GM19438 (cell line): ENCODE data around the gene RASSF5.
A peak's percentile ranks its signal among the peaks of the same experiment; 100 is the strongest.

Source experiments
- ATAC-seq: cut with Tn5 transposase; IDR thresholded peaks from one replicate; pipeline ENCODE4 v1.9.1; 2021; ENCODE audit warnings: low read depth; ENCODE audit not compliant: unreplicated experiment

RASSF5 gene

GRCh38 chr1:206495493-206496046, 11.8 kb upstream of the RASSF5 start:
- no peak for ATAC-seq

DNA sequence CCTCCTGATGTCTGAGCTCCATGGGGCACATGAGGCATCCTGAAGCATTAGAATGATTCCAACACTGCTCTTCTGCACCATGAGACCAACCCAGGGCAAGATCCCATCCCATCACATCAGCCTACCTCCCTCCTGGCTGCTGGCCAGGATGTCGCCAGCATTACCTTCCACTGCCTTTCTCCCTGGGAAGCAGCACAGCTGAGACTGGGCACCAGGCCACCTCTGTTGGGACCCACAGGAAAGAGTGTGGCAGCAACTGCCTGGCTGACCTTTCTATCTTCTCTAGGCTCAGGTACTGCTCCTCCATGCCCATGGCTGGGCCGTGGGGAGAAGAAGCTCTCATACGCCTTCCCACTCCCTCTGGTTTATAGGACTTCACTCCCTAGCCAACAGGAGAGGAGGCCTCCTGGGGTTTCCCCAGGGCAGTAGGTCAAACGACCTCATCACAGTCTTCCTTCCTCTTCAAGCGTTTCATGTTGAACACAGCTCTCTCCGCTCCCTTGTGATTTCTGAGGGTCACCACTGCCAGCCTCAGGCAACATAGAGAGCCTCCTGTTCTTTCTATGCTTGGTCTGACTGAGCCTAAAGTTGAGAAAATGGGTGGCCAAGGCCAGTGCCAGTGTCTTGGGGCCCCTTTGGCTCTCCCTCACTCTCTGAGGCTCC, 11.1 kb upstream of the RASSF5 start:
- peak; percentile 52 for ATAC-seq

GRCh38 chr1:206497363-206497762, 10.0 kb upstream of the RASSF5 start:
- no peak for ATAC-seq

GRCh38 chr1:206497774-206498173, 9.6 kb upstream of the RASSF5 start:
- no peak for ATAC-seq

DNA sequence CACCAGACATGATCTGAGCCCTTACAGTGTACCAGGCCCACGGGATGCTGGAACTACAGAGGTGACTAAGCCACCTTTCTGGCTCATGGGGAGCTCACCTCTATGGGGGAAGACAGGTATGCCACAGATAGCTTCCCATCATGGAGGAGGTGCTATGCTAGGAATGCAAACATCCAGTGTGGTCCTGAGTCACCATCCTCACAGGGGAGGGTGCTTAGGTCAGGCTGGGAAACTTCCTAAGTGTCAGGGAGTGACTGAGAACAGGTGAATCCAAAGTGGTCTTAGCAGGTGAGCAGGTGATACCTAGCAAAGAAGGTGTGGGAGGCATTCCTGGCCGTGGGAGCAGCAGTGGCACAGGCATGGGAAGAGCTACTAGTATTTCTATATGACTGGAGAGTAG, 8.6 kb upstream of the RASSF5 start:
- no peak for ATAC-seq

GRCh38 chr1:206500046-206500445, 7.3 kb upstream of the RASSF5 start:
- ATAC-seq, result no peak

DNA sequence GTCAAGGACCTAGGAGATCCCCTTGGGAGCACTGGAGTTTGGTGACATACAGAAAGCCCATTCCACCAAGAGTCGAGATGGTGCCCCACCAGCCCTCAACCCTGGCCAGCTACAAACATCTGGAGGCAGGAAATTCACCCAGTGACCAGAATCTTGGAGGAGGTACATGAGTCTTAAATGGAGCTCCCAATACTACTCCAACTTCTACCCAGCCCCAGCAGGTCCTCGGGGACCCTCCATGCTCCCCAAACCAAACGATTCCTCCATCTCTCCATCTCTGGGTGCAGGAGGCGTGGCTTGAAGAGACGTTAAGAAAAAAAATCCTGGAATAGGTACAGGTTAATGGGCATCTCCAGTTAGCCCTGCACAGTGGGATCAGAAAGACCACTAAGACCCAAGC, 5.5 kb upstream of the RASSF5 start:
- ATAC-seq, result no peak

DNA sequence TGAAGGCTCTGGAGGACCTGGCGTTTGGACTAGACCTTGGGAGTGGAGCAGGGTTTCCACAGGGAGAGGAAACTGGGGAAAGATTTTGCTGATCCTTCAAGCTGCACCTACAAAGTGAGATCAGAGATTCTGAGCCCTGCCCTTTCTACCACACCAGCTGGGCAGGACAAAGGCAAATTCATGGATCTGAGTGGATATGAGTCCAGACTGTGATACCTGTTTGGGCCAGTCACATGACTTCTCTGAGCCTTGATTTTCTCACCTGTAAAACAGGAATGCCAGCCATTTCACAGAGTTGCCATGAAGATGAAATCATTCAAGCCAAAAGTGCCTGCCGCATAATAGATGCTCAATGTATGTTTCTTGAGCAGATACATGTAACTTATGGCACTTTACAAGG, 4.9 kb upstream of the RASSF5 start:
- no peak for ATAC-seq

DNA sequence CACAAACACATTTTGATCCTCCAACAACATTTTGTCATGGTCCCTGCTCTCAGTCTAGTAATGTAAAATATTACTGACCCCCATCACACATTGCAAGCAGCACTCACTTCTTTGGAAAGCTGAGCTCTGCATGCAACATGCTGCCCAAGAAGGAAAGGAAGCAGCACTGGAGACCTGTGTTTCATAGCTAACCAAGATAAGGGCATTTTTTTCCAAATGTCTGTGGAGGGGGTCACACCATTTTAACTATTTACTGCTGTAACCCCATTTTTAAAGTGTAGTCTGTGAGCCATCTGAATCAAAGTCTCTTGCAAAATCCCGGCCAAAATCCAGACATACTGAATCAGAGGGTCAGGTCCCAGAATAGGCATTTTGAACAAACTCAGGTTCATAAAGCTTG, 4.5 kb upstream of the RASSF5 start:
- ATAC-seq, result no peak

GRCh38 chr1:206503591-206504362, 3.6 kb upstream of the RASSF5 start:
- ATAC-seq, result peak; percentile 50

DNA sequence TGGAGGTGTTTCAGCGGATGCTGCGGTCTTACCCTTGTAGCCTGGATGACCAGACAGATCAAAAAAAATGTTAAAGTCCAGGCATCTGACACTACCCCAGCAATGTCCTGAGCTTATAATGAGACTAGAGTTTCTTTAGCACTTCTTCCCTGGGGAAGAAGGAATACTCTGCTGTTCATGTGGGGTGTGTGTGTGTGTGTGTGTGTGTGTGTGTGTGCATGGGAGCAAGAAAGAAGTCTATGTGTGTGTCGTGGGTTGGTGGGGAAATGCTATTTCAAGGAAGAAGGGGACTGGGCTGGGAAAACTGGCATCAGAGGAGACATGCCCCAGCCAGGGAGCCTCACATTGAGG, 3.0 kb upstream of the RASSF5 start:
- ATAC-seq, result no peak

DNA sequence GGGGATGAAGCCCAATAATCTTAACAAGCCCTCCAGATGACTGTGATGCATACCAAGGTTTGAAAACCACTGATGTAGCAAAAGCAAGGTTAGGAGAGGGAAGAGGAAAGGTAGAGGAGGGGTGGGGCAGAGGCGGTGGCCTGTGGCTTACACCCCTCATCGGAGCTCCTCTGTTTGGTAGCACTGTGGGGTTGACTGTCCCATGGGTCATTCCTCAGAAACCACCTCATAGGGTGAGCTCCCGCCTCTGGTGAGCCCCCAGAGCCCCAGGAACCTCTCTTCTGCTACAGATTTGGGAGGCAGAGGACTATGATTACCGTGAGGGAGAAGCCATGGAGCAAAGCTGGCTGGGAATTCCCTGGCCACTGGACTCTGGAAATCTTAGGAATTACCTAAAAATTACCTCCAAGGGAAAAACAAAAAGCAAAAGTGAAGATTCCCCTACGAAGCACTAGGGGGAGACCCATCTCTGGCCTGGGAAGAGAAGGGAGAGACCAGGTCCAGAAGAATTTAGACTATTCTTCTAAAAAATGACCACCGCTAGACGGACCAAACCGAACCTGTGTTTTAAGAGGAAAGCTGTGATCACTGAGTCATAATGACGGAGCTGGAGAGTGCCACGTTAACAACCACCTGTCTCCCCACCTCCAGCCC, 1.5 kb upstream of the RASSF5 start:
- no peak for ATAC-seq

GRCh38 chr1:206506405-206507283, 687 bp upstream of the RASSF5 start:
- ATAC-seq, result peak; percentile 14

DNA sequence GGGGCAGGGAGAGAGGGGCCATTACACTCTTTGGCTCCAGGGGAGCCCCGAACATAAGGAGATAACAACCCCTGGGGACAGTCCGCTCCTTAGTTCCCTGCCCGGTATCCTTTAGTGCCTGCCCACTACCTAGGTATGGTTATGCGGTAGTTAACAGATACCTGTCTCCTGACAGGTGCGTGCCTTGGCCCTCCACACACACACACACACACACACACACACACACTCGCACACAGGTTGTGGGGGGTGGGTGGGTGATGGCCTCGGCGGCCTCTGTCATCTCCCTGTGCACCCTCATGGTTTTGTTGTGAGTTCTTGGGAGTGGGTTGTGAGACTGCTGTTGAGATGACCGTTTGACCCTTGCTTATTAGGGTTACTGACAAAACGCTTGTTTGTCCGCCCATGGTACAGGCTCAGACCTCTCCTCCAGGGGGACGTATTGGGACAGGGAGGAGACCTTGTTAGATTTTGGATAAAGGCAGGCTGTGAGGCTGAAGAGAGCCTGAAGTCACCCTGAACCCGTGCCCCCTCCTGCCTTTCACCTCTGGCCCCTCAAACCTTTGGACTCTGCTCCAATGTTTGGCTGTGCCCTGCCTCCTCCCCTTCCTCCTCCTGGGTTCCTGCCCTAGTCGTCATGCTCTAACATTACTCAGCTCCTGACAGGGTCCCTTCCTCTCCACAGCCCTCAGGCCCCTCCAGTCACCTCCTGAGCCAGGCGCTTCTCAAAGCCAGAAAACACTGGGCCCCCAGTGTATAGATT, 979 bp downstream of the RASSF5 start:
- ATAC-seq, result no peak

GRCh38 chr1:206508956-206509355, 1.6 kb downstream of the RASSF5 start:
- no peak for ATAC-seq

- ATAC-seq, result no peak
These were observed 2.4 kb downstream of the RASSF5 start for GRCh38 chr1:206509612-206510257.

DNA sequence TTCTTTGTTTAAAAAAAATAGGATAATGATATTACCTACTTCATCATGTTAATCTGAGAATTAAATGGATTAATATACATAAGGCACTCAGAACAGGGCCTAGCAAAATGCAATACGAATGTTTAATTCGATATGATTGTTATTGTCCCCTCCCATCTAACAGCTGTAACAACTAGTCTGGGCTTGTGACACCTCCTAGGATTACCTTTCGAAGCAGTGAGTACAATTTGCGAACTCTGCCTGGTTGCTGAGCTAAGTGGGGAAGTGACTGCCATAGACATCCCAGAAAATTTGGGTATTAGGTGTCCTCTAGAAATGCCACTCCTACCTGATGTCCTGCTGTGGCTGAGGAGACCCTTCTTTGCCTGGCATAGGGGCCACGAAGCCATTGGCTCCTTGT, 3.0 kb downstream of the RASSF5 start:
- no peak for ATAC-seq

- ATAC-seq, result no peak
These were observed 4.2 kb downstream of the RASSF5 start for GRCh38 chr1:206511362-206512057.
